Measurements from ENCODE around the gene VSNL1.

The VSNL1 gene

DNA sequence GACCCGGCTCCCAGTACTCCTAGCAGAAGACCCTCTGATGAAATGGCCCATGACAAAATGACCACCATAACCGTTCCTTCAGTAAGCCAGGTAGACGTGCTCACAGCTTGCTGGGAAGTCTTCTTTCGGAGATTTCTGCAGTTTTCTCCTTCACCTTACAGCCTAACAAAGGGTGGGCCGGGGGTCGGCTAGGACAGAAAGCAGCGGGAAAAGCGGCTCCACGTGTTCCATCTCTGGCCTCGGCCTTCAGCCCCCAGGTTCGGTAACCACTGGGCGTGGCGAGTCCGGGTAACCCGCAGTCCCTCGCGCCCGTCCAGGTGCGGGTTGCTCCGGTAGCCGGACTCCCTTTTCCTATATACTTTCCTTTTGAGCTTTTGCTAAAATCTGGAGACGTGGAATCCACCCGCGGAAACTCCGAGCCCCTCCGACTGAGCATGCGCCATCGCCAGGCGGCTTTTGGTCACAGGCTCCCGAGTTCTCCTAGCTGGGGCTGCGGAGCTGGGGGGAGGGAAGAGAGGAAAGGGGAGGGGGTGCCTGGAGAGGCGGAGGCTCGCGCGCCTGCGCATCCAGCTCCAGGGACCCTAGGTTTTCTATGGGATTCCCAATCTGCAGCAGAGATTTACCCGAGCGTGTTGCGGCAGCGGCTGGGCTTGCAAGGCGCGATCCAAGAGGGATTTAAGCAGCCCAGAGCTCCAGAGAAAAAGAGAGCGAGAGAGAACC, at the start of gene VSNL1:
VSNL1 (plus strand) TSS at position 604 of the 720 bp plus-strand sequence. CDS start 51,379 bp downstream, outside the sequence.
- no peak for DNase-seq

DNA sequence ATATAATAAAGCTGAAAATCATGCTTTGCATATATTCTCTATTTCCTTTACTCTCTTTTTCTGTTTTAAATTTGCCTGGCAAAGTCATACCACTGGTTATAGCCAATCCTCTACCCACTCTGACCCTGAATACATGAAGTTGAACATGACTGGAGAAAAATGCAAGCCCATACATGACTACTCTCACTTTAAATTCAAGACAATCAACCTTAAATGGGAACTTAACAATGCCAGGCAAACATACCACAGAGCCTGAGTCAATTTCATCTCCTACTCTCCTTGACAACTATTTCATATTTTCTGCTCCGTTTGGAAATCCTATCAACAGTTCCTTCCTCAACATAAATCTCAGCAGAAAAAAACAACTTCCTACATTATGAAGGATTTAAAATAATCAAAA, 44.9 kb upstream of the VSNL1 start:
- no peak for DNase-seq

DNA sequence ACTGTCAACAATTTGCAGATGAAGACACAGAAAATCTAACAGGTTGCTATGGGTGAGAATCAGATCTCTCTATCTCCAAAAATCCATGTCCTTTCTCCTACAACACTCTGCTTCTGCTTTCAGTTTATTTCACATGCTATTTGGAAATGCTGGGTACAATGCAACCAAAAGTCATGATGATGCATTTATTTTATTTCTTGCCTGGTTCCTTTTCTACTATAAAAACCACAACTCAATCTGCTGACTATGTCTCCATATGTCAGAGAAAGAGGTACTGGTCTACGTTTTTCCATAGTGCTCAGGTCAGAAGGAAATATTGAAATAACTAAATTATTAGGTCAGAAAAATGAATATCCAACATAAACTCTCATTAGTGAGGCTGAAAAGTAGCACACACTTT, 42.8 kb upstream of the VSNL1 start:
- no peak for DNase-seq

DNA sequence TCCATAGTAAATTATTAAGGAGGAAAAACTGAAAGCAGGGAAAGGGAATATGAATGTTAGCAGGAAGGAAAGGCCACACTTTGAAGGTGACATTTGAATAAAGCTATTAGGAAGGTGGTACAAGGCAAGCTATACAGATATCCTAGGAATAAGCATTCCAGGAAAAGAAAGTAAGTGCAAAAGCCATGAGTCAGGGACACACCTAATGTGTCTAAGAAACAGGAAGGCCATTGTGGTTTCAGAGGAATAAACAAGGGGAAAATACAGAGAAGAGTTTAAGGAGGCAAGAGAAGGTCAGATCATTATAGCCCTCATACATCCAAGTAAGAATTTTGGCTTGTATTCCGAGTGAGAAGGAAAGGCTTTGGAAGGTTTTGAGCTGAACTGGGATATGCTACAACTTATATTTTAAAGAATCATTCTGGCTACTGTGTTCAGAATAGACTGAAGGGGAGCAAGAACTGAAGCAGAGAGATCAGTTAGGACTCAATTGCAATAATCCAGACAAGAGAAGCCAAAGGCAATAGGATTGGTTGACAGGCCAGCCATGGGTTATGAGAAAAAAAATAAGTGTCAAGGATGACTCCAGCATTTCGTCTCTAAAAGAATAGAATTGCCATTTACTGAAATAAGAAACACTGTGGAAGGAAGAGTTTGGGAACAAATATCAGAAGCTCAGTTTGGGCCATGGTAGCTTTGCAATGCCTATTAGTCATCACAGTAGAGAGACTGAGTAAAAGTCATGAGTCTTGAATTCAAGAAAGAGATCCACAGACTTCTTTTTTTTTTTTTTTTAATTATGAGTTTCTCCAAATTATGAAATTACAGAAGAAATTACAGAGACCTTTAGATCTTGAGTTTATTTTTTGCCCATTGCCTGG, 33.5 kb upstream of the VSNL1 start:
- no peak for DNase-seq

DNA sequence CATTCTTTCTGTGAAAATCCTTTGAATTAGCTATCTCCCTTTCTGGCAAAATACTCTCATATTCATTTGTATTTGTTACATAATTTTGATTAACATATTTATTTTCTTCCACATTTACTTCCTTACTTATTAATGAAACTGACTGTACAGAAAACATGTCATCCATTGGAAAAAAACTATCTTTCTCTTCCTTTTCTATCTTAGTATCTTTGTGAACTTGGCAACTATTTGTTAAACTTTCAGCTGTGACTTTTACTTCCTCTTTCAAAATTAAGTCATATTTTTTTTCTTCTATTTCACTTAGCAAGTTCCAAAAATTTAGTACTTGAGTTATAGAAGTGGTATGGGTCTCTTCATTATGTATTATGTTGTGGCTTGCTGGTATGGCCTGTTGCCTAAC, 24.8 kb upstream of the VSNL1 start:
- no peak for DNase-seq

DNA sequence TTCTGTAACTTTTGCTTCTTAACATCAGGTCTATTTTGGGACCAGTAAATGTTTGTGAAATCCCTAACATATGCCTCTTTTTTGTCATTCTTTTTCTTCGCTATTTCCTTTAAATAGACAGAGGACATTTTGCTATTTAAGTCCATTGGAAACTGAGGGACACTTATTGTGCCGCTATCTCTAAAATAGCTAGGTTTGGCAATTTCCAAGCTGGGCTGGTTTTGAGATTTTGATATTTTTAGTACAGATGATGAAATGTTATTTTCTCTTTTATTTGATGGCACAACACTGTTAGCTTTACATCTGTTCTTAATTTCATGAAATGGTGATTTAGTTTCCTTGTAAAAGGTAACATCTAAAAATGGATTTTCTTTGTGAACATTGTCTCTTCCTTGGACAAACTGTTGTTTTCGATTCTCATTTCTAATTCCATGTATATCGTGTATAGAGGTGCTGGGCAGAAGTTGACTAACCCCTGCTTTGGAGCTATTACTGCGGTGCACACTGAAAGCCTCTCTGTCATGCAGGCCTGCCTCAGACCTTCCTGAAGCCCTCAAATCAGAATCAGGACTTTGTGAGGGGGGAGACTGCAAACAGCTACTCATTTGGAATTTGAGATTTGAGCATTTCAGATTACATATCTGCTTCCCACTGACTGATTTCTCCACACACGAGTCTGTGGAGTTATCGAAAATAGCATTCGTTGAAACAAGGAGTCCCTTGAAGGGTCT, 22.9 kb upstream of the VSNL1 start:
- no peak for DNase-seq

DNA sequence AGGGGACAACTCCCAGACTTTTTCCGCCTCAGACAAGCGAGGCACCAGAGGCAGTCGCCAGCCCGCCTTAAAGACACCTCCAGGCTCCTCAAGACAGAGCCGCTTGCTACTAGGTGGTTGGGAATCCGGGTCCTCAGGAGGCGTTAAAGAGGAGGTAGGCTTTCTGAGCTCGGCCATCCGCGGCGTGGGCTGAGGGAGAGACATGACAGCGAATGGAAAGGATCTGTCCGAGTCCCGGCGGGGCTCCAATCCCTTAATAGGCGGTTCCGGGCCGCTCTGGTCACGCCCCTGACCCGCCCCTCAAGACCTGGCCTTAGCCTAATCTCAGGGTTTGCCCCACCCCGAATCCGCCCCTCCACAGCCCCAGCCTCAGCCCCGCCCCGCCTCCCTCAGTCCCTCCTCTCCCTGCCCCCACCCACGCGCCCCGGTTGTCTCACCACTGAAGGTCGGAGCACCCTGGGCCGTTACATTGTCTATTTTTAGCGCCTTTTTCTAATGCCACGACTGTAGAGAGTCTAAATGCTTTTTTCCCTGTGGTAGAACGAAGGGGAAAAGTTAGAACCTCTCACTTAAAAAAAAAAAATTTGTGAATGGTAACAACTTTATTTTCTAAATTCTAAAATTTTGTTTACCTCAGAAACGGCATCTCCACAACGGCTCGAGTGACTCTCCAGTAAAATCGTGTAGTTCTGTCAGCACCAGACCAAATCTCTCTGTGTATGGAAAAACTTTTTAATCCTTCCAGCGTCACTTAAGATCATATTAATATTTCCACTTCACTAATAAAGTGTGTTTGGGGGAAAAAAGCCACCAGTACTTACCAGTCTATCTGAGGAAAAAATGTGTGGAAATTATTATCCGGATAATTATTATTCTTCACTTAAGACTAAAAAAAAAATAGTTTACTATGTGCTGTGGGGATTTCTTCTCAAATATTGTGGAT, 22.0 kb upstream of the VSNL1 start, which contains the start of gene RAD51AP2:
RAD51AP2 (minus strand) TSS at position 229 of the 943 bp plus-strand sequence; CDS start at position 204, 25 bp downstream.
- DNase-seq, result no peak

DNA sequence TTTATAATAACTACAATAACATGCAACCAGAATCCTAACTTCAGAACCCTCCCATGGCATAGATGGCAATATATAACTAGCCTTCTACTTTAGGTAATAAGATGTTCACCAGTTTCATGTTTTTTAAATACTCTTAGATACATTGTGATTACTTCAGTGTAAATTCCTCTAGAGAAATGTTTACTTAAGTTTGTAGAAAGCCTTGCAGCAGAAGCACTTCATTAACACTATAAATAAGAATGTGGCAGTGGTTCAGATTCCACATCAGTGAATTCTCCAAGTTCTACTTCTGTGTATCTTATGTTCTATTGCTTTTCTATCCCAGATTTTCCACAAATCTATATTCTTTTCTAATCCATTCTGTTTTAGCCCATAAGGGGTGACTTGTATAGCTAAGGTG, 21.0 kb upstream of the VSNL1 start:
- DNase-seq, result no peak

DNA sequence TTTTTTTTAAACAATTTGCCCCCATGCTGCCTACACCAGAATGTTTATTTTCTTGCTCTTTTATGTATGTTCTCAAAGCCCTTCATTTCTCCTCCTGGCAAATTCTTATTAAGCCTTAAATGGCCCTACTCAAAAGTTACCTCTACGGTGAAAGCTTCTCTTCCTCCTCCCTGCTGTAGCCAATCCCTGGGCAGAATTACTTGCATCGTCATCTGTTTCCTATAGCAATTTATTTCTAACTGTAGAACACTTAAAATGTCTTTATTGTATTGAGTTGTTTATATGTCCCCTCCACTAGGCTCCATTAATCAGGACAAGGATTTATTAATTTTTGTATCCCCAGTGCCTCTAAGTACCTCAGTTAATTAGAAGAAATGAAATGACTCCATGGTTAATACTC, 19.7 kb upstream of the VSNL1 start:
- DNase-seq, result no peak

DNA sequence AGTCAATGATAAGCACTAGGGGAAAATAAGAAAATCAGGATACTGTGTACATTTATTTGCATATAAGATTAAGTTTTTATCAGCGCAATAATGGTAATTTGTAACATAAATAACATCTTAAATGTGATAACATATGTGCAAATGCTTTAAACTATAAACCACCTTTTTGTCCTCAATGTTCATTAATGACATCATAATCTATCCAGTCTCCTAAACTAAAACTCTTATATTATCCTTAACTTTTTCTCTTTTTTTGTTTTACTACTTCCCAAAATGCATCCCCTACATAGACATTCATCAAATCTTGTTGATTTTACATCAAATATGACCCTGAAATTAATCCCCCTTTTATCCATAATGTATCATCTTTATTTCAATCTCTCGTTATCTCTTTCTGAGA, 18.9 kb upstream of the VSNL1 start:
- DNase-seq, result no peak

DNA sequence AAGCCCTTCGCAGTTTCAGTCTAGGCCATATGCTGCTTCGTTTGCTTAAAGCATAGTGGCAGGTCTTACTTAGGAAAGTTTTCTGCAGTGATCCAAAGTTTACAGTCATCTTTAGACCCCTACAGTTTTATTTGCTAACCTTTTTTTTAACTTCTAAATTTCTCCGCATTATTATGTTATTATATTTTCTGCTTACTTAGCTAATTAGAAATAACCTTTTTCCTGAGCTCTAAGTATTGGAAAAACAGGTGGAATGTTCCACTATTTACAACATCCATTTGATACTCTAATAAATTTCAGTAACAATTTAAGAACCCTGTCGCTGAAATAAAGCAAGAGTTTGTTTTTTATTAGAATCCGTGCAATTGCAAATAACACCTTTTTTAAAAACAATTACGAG, 18.2 kb upstream of the VSNL1 start:
- no peak for DNase-seq

DNA sequence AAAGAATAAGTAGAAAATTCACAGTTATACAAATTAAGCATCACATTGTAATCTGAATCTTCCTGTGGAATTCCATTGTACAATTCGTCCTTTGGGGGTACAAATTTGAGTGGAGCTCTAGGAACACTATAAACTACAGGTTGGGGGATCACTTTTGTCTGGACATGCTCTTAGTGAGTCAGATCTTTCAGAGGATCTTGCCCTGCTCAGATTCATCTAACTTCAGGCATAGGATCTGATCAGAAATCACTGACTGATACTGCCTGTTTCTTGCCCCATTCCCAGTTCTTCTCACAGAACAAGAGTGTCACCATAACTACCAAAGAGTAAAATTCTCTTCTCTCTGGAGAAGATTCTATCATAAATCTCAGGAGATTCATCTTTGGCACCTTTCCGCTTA, 10.7 kb upstream of the VSNL1 start:
- DNase-seq, result no peak

DNA sequence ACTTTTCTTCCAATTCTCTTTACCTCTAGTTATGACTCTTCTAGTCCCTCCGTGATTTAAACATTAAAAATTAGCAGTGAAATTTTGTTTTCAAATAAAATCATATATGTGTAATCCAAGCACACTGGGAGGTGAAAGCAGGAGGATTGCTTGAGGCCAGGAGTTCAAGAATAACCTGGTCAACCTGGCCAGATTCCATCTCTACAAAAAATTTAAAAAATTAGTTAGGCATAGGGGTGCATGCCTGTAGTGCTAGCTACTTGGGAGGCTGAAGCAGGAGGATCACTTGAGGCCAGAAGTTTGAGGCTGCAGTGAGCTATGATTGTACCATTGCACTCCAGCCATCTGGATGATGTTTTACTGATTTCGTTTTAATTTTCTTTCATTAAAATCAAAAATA, 7.0 kb upstream of the VSNL1 start:
- no peak for DNase-seq

DNA sequence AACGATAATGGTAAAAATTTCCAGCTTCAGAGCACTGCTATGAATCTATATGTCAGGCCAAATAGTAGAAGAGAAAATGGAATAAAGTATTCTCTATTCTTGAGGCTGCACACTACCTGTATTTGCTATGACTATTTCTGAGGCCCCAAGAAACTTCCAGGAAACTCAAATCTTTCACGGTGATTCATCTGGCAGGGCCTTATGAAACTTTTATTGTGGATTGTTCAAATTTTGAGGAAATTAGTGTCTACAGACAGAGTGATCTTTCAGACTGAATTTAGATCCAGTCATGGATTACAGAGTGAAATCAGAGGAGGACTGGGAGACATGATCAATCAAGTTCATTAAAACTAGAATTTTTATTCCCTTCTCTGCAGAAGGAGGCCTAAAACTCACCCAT, 4.1 kb upstream of the VSNL1 start:
- DNase-seq, result no peak

DNA sequence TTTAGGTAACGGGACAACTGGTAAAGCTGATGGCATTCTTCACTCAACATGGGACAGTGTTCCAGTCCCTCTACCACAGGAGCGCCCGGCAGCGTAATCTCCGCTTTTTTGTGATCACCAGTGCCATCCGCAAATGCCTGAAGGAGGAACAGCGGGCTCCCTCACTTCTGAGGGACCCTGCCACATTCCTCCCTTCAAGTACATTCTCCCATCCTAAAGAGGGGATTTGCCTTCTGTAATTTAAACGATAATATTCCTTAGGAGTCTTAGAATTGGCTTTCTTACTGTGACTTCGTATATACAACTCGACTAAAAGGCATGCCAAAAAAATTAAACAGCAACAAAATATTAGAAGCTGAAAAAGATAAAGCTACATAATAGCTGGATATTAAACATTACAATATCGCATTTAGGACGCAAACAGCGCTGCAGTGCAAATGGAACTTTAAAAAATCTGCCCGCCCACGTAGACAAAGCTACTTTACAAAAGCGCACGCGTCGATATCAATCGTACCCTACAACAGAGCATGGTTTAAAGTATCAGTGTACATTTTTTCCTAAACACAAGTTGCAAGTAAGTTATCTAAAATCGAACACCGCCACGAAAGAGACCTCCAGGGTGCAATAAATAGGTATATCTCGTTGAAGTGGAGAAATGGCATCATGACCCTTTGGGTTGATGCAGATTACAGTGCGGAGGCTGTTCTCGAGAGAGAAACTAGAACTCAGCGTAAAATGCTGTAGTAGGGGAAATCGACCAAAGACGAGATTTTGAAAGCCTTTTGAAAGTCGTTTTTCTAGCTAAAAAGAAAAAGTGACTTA, 2.3 kb upstream of the VSNL1 start:
- DNase-seq, result no peak

DNA sequence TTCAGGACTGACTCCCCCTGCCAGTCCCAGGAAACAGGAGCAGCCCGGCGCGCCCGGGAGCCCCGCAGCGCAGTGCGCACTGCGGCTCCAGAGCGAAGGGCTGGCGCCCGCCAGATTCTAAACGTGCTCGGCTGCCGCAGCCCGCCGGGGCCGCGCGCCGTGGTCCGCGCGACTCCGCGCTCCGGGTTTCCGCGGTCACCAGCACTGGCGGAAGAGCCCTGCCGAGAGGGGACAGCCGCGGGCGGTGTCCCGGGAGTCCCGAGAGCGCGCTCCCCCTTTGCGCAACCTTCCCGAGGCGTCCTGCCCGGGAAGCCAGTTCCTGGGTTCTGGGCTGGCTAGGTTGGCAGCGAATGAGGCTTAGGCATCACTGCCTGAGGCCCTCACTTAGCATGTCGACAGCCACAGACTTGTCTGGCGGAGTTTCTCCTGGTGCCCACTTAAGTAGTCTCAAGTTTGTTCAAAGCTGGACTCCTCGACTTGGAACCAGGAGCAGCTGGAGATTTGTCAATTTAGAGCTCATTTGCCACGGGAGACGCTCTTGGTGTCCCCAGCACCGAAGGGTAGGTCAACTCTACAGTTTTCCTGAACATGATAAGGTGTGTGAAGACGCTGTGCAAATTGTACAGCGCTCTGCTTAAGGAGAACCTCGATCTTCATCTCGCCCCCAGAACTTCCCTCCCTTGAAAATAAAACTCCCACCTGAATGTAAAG, 1.5 kb upstream of the VSNL1 start:
- no peak for DNase-seq

DNA sequence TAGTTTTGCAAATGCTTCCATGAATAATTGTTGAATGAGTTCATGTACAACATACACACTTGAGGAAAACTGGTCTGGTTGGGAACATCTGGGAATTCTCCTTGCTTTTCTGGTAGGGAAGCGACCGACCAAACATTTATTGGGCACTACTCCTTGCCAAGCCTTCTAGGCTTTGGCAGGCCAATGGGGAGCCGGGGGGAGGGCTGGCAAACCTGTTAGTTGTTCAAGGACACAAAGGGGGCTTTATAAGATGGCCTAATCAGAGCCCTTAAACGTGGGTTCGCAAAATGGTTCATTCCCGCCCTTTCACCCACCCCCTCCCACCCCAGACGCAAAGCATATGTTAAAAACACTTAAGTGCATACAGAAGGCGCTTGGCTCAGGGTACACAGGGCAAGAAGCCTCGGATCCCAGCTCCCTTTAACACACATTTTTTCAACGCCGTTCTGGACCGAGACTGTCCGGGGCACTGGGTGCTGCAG, 844 bp upstream of the VSNL1 start:
- DNase-seq, result no peak

DNA sequence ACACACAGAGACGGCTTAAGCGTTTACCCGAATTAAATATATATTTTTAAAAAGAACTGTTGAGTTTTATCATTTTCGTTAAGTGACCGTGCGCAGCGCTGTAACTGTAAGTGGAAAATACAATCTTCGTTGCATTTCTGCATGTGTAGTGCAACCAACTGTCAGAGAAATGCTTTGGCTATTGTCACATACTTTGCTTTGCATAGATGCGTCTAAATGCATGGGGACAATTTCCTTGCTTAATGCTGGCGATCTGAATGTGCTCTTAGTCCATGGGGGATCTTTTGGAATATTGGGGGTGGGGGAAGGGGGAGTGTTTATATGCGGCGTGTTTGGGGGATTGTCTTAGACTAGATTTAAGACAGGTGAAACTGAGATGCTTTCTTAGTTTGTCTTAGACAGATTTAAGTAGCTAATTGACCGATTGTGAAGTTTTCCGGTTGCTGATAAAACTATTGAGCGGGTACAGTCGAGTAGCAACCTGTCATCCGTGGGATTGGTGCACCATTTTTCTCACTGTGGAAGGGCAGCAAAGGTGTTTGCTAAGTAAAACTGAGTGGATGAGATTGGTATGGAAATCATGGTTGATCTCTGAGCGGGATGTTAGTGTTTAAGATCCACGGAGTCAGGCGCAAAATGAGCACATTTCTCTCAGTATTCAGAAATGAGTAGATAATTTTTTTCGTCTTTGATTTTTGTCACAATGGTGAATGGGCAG, 476 bp downstream of the VSNL1 start:
- DNase-seq, result no peak

DNA sequence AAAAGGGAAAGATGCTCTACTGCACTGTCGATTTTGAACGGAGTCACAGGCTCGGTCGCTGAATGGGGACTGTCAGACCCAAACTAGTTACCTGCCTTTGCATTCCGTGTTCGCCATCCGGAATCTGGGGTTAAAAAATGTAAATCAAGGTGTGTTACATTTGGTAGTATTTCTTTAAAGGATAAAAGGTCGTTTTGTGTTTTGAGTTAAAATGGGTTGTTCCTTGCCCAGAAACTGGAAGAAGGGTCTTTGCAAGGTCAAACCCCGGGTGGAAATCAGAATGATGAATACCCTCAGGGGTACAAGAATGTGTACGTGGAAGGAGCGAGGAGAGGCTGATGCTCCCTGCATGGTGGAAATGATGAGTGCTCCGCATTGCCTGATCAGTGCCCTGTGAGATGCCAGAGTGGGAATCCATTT, 1.0 kb downstream of the VSNL1 start:
- DNase-seq, result no peak

DNA sequence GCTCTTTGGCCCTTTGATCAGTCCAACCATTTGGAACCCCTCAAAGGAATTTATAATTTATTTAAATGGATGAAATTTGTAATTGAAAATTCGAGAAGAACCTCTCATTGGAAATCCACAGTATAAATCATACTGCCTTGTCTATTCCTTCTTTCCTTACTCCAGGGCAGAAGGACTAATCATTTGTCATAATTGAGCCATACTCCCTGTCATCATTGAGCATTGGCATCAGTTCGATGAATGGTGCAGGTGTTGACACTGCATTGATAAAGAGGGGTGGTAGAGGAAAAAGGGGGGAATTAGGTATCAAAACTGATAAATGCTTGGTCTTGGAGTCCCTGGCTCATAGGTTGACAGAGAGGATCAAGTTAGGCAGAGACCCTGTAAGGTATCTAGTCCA, 2.0 kb downstream of the VSNL1 start:
- DNase-seq, result no peak
